HepG2 (cell line): Measurements from ENCODE around the gene DENND2D. TPM values are rescaled to one million over a fixed set of nuclear protein-coding genes. Genes with fewer than 3 reads are reported as not detected.

ENCODE experiments used
- CTCF ChIP-seq: sonication (generic); formaldehyde crosslinking; IDR thresholded peaks from 2 replicates; pipeline ENCODE4 v1.5.0; 2020; ENCODE audit warnings: mild to moderate bottlenecking, missing genetic modification reagents, moderate library complexity
- FUBP1 ChIP-seq: sonication (generic); formaldehyde crosslinking; IDR thresholded peaks from 2 replicates; pipeline ENCODE4 v1.5.1; 2020; ENCODE audit warnings: missing genetic modification reagents, mild to moderate bottlenecking, borderline replicate concordance
- GABPB1 ChIP-seq: IDR thresholded peaks from 2 replicates; pipeline ENCODE4 v1.6.1; 2016; ENCODE audit warnings: mild to moderate bottlenecking, missing genetic modification reagents, moderate library complexity, missing compliant biosample characterization
- GFI1 ChIP-seq: sonication (generic); formaldehyde crosslinking; IDR thresholded peaks from 2 replicates; pipeline ENCODE4 v1.5.0; 2020; ENCODE audit warnings: missing genetic modification reagents, mild to moderate bottlenecking, borderline replicate concordance
- HNRNPL ChIP-seq: fragments of 200-400 bp; formaldehyde crosslinking; IDR thresholded peaks from 2 replicates; pipeline ENCODE4 v1.6.1; 2017; ENCODE audit warnings: mild to moderate bottlenecking, low read depth, low read length
- HNRNPUL1 ChIP-seq: fragments of 200-400 bp; formaldehyde crosslinking; IDR thresholded peaks from 2 replicates; pipeline ENCODE4 v1.6.1; 2017; ENCODE audit warnings: low read depth, mild to moderate bottlenecking, low read length, moderate library complexity
- HOXA3 ChIP-seq: sonication (generic); formaldehyde crosslinking; IDR thresholded peaks from 2 replicates; pipeline ENCODE4 v1.5.0; 2020; ENCODE audit warnings: missing genetic modification reagents
- HOXA5 ChIP-seq: sonication (generic); formaldehyde crosslinking; IDR thresholded peaks from 2 replicates; pipeline ENCODE4 v1.4.0; 2020; ENCODE audit warnings: missing genetic modification reagents
- HOXD1 ChIP-seq: sonication (generic); formaldehyde crosslinking; IDR thresholded peaks from 2 replicates; pipeline ENCODE4 v1.5.0; 2020; ENCODE audit warnings: missing genetic modification reagents
- KDM4B ChIP-seq: sonication (generic); formaldehyde crosslinking; IDR thresholded peaks from 2 replicates; pipeline ENCODE4 v1.4.0; 2020; ENCODE audit warnings: missing genetic modification reagents
- KLF6 ChIP-seq: IDR thresholded peaks from 2 replicates; pipeline ENCODE4 v1.8.0; 2016; ENCODE audit warnings: missing biosample characterization, missing genetic modification reagents
- MTA1 ChIP-seq: sonication (generic); formaldehyde crosslinking; IDR thresholded peaks from 2 replicates; pipeline ENCODE4 v1.4.0; 2020; ENCODE audit warnings: missing genetic modification reagents, mild to moderate bottlenecking, borderline replicate concordance
- NR0B2 ChIP-seq: sonication (generic); formaldehyde crosslinking; IDR thresholded peaks from 2 replicates; pipeline ENCODE4 v1.4.0; 2020; ENCODE audit warnings: mild to moderate bottlenecking, missing genetic modification reagents
- POGZ ChIP-seq: sonication (generic); formaldehyde crosslinking; IDR thresholded peaks from 2 replicates; pipeline ENCODE4 v1.4.0; 2020; ENCODE audit warnings: mild to moderate bottlenecking, missing genetic modification reagents
- SAP130 ChIP-seq: IDR thresholded peaks from 2 replicates; pipeline ENCODE4 v1.6.1; 2016; ENCODE audit warnings: low read depth
- STAT6 ChIP-seq: sonication (generic); formaldehyde crosslinking; IDR thresholded peaks from 2 replicates; pipeline ENCODE4 v1.4.0; 2020; ENCODE audit warnings: missing genetic modification reagents, mild to moderate bottlenecking, borderline replicate concordance
- TEAD3 ChIP-seq: optimal IDR thresholded peaks from 2 replicates; pipeline ENCODE3; 2016; ENCODE audit warnings: borderline replicate concordance
- YY1 ChIP-seq: IDR thresholded peaks from 2 replicates; pipeline ENCODE4 v1.6.1; 2011; ENCODE audit warnings: low read length, low read depth, moderate library complexity, mild to moderate bottlenecking; ENCODE audit not compliant: insufficient read depth, insufficient replicate concordance
- ZHX1 ChIP-seq: sonication (generic); formaldehyde crosslinking; IDR thresholded peaks from 2 replicates; pipeline ENCODE4 v1.8.1; 2022; ENCODE audit warnings: low read depth, mild to moderate bottlenecking, missing genetic modification reagents
- polyA plus RNA-seq, 8 experiments: library from polyadenylated mRNA; depleted of rRNA in 3 of 8; stranded (reverse) in 7 of 8; unstranded in 1 of 8; fragments of >200 nt; fragmentation: Illumina TruSeq in 4 of 8; extraction: Trizol in 4 of 8; gene quantifications; 2 replicates each; pipeline versions ENCODE4 v1.2.1 to v1.2.3, GENCODE V29; 2011 to 2016; ENCODE audit warnings: low read depth in 4 of 8, missing spikeins in 1 of 8, mixed read lengths in 1 of 8; ENCODE audit not compliant: insufficient read depth in 1 of 8
- total RNA-seq, 5 experiments: library from RNA; depleted of rRNA; stranded (reverse); fragments of >200 nt; fragmentation: Illumina TruSeq; extraction: Trizol; gene quantifications; 2 replicates each; pipeline ENCODE4 v1.2.3, GENCODE V29; 2016; ENCODE audit warnings: low read depth in 1 of 5

The DENND2D gene
- total and polyA plus RNA-seq, 2 of the 13 experiments (the other 11 are each of a cell fraction or from before 2014, with no cell fraction given), result 0.04 TPM; not detected in 1

GRCh38 chr1:111139956-111140679 lies 60.3 kb downstream of the DENND2D start, which contains the start of the genes CEPT1 and DRAM2 (continued):
- TF ChIP-seq CTCF (CRISPR knock-in tag), result peak; percentile 33
- peak; percentile 79 for TF ChIP-seq SAP130 (CRISPR knock-in tag)
- no peak for TF ChIP-seq KLF6 (CRISPR knock-in tag)
- TF ChIP-seq YY1, result peak; percentile 4
- 0 out of 2 replicates have a peak, but pooled peaks have one; percentile 50 for TF ChIP-seq HOXD1 (CRISPR knock-in tag)
- TF ChIP-seq MTA1 (CRISPR knock-in tag), result peak; percentile 50; the same call in 1 of the 2 replicates
- peak; percentile 33 for TF ChIP-seq GFI1 (CRISPR knock-in tag)
- peak; percentile 90 for TF ChIP-seq HNRNPL
- peak; percentile 48; the same call in 1 of the 2 replicates for TF ChIP-seq ZHX1 (CRISPR knock-in tag)
- peak; percentile 56; the same call in 1 of the 2 replicates for TF ChIP-seq KDM4B
- peak; percentile 28; the same call in 1 of the 2 replicates for TF ChIP-seq NR0B2 (CRISPR knock-in tag)
- no peak for TF ChIP-seq HNRNPUL1
- no peak for TF ChIP-seq FUBP1 (CRISPR knock-in tag)
- peak; percentile 55 for TF ChIP-seq HOXA3 (CRISPR knock-in tag)
- peak; percentile 28; the same call in 1 of the 2 replicates for TF ChIP-seq STAT6 (CRISPR knock-in tag)
- TF ChIP-seq HOXA5 (CRISPR knock-in tag), result peak; percentile 27
- peak; percentile 52 for TF ChIP-seq TEAD3 (CRISPR knock-in tag)
- peak; percentile 36; the same call in 1 of the 2 replicates for TF ChIP-seq GABPB1 (CRISPR knock-in tag)
- TF ChIP-seq POGZ, result peak; percentile 33; the same call in 1 of the 2 replicates
